Endodermal cell (in vitro differentiated cells): ENCODE measurements around the gene SCTR. TPM values are rescaled to one million over a fixed set of nuclear protein-coding genes. Genes with fewer than 3 reads are reported as not detected.
A peak's percentile ranks its signal among the peaks of the same experiment; 100 is the strongest.

Source experiments
- DNase-seq: peaks from one replicate; pipeline ENCODE4 v3.0.0-alpha.2; 2017
- H3K27ac ChIP-seq: 2 replicates; pipeline ENCODE4 v1.5.1; 2013; ENCODE audit warnings: mild to moderate bottlenecking, low read depth, low read length, moderate library complexity
- H3K27me3 ChIP-seq: 2 replicates; pipeline ENCODE4 v1.6.1; 2013; ENCODE audit warnings: mild to moderate bottlenecking, low read length, moderate library complexity; ENCODE audit not compliant: insufficient read depth, control insufficient read depth, poor library complexity, severe bottlenecking
- H3K36me3 ChIP-seq: 2 replicates; pipeline ENCODE4 v1.7.0; 2013; ENCODE audit warnings: mild to moderate bottlenecking, low read length, moderate library complexity; ENCODE audit not compliant: control insufficient read depth, insufficient read depth
- H3K4me1 ChIP-seq: one replicate; pipeline ENCODE4 v1.7.0; 2013; ENCODE audit warnings: low read length; ENCODE audit not compliant: control insufficient read depth, insufficient read depth
- H3K4me3 ChIP-seq: 2 replicates; pipeline ENCODE4 v1.5.1; 2013; ENCODE audit warnings: mild to moderate bottlenecking, low read length, moderate library complexity
- H3K9ac ChIP-seq: 2 replicates; pipeline ENCODE4 v1.6.1; 2013; ENCODE audit warnings: mild to moderate bottlenecking, low read length, moderate library complexity; ENCODE audit not compliant: poor library complexity, severe bottlenecking; ENCODE audit errors: extremely low read depth
- H3K9me3 ChIP-seq: 2 replicates; pipeline ENCODE4 v1.6.1; 2013; ENCODE audit warnings: mild to moderate bottlenecking, low read length, moderate library complexity; ENCODE audit not compliant: control insufficient read depth
- H3K27ac Mint-ChIP-seq: 2 replicates; pipeline ENCODE4 v1.8.0; 2020; ENCODE audit warnings: mixed read lengths
- H3K27me3 Mint-ChIP-seq: 2 replicates; pipeline ENCODE4 v1.8.0; 2021; ENCODE audit warnings: mild to moderate bottlenecking, mixed read lengths; ENCODE audit not compliant: insufficient read depth
- H3K36me3 Mint-ChIP-seq: 2 replicates; pipeline ENCODE4 v1.8.0; 2020; ENCODE audit warnings: low read depth, mixed read lengths
- H3K4me1 Mint-ChIP-seq: 2 replicates; pipeline ENCODE4 v1.8.0; 2020; ENCODE audit warnings: mixed read lengths
- H3K4me3 Mint-ChIP-seq: 2 replicates; pipeline ENCODE4 v1.8.0; 2020; ENCODE audit warnings: mild to moderate bottlenecking, moderate library complexity, mixed read lengths
- H3K9me3 Mint-ChIP-seq: 2 replicates; pipeline ENCODE4 v1.8.0; 2020; ENCODE audit warnings: mild to moderate bottlenecking, mixed read lengths
- WGBS, 2 experiments: methylation state at CpG; one replicate each; pipeline versions ENCODE4 v1.1.5 to v1.1.7; 2013; ENCODE audit warnings: missing lambda C conversion rate in 2 of 2, mixed read lengths in 1 of 2; ENCODE audit not compliant: insufficient coverage in 1 of 2, insufficient read length in 1 of 2; 5-methylcytosine and 5-hydroxymethylcytosine counted together
- total RNA-seq, 2 donors: library from RNA; stranded (reverse); fragmentation: NEBNext Ultra II Directional in 1 of 2; extraction: Animal tissue kit (Norgen Biotek cat#: 25700) in 1 of 2; gene quantifications; 2 replicates in 1 of 2; 3 replicates in 1 of 2; pipeline ENCODE4 v1.2.1, GENCODE V29; 2021
- TF ChIP-seq, protein P1 (sequence below): fragments of 200-600 bp; sonication (generic); conservative IDR thresholded peaks from 2 replicates; pipeline ENCODE4 v1.5.0; 2021; ENCODE audit warnings: antibody characterized with exemption, mild to moderate bottlenecking

SCTR gene
- total RNA-seq, 2 donors from 2014 or later: 0.20 to 0.49 TPM

DNA sequence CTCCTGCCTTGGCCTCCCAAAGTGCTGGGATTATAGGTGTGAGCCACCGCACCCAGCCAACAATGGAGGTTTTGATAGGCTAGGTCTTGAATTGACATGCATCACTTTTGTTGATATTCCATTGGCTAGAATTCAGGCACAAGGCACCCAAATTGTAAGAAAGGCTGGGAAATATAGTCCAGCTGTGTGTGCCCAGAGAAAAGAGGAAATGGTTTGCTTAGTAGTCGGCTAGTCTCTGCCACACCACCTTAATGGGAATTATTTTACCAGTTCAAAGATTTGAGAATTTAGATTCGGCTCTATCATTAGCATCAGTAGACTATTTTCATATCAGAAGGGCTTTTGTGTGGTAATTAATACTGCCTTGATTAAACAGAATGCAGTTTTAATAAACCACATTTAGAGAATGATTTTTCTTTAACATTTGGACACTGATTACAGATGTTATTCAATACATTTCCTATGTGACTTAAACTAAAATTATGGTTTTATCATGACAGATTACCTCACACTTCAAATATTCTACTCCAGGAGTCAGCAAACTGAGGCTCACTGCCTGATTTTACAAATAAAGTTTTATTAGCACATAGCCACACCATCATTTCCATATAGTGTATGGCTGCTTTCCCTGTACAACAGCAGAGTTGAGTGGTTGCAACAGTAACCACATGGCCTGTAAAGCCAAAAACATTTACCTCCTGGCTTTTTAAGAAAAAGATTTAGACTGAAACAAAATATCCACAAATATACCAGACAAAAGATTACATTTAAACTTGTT is 130.1 kb downstream of the SCTR start:
- no peak overlapping the region for H3K9ac ChIP-seq
- Mint-ChIP-seq H3K4me1 (peaks cover 4% of the 10 kb centered on the region), H3K27ac (no peak overlapping the region), H3K9me3 (no peaks in the 10 kb centered on the region), H3K4me3 (no peak overlapping the region), H3K27me3 (no peaks in the 10 kb centered on the region), H3K36me3 (no peaks in the 10 kb centered on the region)
- no peak overlapping the region for H3K27ac ChIP-seq
- H3K36me3 ChIP-seq: no peaks in the 10 kb centered on the region
- no peaks in the 10 kb centered on the region for H3K9me3 ChIP-seq
- H3K4me3 ChIP-seq: no peak overlapping the region
- DNase-seq: peak; percentile 3
- TF ChIP-seq, protein P1, sequence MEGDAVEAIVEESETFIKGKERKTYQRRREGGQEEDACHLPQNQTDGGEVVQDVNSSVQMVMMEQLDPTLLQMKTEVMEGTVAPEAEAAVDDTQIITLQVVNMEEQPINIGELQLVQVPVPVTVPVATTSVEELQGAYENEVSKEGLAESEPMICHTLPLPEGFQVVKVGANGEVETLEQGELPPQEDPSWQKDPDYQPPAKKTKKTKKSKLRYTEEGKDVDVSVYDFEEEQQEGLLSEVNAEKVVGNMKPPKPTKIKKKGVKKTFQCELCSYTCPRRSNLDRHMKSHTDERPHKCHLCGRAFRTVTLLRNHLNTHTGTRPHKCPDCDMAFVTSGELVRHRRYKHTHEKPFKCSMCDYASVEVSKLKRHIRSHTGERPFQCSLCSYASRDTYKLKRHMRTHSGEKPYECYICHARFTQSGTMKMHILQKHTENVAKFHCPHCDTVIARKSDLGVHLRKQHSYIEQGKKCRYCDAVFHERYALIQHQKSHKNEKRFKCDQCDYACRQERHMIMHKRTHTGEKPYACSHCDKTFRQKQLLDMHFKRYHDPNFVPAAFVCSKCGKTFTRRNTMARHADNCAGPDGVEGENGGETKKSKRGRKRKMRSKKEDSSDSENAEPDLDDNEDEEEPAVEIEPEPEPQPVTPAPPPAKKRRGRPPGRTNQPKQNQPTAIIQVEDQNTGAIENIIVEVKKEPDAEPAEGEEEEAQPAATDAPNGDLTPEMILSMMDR: no peak
- H3K4me1 ChIP-seq: no peaks in the 10 kb centered on the region
- 90 to 97% methylated on average over 1 to 2 of the region's 3 CpGs for WGBS, 2 experiments
- H3K27me3 ChIP-seq: no peaks in the 10 kb centered on the region

Other genes with a start within 250 kb of the SCTR start
- gene C2orf76, start 157.6 kb downstream of the SCTR start, total RNA-seq: 10 to 100 TPM; 10.7 to 10.9 TPM
- 100 to 1,000 TPM; 138 to 178 TPM for gene DBI, start 157.5 kb downstream of the SCTR start, total RNA-seq
- gene TMEM37, start 92.6 kb downstream of the SCTR start, total RNA-seq: 10 to 100 TPM; 12.0 to 16.2 TPM
- gene CFAP221, start 20.0 kb upstream of the SCTR start, total RNA-seq: 10 to 100 TPM in 1 of 2 donors, 1 to 10 TPM in 1; 10.0 to 18.0 TPM
- 10 to 100 TPM; 26.8 to 28.6 TPM for gene TMEM177, start 154.7 kb upstream of the SCTR start, total RNA-seq
- gene PTPN4, start 235.4 kb upstream of the SCTR start, total RNA-seq: 10 to 100 TPM; 52.6 to 69.8 TPM